ENCODE data around the gene KRT1.

Gene KRT1

DNA sequence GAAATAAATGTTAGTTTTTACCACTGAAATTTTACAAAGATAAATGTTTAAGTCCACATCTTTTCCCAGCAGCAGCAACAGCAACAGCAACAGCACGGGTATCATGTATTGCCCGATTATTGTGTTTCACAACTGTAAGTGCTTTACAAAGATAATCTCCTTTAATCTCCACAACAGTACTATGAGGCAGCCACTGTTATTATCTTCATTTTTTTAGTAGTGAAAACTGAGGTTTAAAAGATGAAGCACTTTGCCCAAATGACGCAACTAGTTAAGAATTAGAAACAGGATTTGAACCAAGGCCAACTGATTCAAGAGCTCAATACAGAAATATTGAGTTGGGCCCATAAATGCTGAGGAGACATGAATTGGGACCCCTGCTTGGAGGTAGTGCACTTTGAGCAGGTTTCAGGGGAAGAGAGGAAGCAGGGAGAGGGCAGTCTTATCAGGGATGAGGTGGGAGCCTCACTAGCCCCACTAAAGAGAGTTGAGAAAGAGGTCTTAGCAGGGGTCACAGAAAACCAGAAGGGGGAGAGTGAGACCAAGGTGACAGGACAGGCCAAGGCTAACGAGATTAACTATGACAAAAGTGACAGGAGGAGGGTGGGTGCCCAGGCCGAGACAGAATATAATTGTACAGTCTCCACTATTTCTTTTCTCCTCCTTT is 43.5 kb downstream of the KRT1 start:
- DNase-seq (ENCODE audit: low read depth, low spot score), result no peak

DNA sequence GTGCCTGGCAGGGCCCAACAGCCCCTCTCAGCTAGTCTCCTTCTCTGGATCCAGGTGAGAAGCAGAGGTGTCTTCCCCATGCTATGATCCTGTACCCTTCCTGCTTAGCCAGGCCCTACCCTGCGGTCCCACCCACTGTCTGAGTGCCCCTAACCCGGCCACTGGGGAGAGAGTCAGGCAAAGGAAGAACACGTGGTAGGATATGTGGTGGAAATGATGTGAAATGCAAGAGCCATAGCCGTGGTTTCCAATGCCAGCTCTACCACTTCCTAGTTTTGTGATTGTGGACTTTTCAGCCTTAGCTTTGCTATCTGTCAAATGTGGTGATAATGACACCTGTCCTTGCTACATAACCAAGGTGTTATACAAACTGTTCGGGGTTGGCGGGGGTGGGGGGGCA is 44.0 kb downstream of the KRT1 start:
- DNase-seq (ENCODE audit: low read depth, low spot score), result no peak

DNA sequence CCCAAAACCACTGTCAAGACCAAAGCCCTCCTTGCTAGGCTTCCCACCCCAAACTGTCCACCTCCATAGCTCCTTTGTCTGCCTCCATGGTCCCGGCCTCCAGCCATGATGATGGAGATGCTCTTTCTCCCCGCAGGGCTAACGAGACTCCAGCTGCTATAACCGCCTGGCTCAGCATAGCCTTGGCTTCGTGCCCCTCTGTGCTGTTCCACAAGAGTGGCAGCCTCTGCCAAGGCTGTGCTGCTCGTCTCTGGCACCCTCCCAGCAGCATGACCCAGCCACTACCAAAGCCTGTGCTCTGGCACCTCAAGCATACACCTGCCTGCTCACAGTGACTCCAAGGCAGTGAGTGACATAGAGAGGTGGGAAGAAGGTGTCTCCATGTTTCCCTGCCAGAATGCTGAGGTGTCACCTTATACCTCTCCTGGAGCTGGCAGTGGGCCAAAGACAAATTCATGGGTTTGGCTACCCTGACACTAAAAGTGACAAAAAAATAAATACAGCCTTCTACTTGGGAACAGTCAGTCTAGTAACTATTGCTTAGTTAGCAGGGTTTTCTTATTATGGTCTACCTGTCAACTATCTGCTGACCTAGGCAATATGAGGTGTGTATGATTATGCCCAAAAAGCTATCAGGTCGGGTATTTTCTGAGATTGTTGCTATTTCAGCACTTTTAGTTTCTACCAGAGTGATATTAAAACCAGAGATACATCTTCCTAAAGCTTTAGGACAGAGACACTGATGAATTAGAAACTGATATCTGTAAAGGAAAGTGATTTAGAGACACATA is 45.7 kb downstream of the KRT1 start:
- DNase-seq (ENCODE audit: low read depth, low spot score), result no peak

DNA sequence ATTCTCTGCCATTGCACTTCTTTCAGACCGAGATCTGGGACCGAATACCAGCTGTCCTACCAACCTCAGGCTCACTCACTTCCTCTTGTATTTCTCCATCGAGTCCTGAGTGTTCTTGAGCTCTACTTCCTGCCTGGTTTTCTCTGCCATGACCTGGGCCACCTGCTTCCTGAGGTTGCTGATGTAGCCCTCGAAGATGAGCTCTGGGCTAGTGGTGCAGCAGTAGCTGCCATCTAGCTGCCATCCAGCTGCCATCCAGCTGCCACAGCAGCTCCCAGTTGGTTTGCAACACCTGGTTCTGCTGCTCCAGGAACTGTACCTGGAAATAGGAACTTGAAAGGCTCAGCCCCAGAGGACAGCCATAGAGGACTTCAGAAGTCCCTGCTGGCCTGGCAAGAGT is 46.8 kb downstream of the KRT1 start:
- DNase-seq (ENCODE audit: low read depth, low spot score), result no peak

DNA sequence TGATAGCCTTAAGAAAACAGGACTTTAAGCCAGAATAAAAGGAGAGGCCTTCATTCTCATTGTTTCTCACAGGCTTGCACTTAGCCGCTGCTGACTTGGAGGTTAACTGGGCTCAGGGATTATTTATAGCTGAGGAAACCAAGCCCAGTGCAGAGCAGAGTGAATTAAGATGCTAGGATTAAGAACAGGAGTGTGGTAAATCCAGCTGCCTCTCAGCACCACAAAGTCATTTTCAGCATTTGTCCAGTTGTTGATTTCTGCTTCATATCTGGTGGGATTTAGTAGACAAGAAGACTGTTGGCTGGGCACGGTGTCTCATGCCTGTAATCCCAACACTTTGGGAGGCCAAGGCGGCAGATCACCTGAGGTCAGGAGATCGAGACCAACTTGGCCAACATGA is 47.6 kb downstream of the KRT1 start:
- no peak for DNase-seq (ENCODE audit: low read depth, low spot score)

DNA sequence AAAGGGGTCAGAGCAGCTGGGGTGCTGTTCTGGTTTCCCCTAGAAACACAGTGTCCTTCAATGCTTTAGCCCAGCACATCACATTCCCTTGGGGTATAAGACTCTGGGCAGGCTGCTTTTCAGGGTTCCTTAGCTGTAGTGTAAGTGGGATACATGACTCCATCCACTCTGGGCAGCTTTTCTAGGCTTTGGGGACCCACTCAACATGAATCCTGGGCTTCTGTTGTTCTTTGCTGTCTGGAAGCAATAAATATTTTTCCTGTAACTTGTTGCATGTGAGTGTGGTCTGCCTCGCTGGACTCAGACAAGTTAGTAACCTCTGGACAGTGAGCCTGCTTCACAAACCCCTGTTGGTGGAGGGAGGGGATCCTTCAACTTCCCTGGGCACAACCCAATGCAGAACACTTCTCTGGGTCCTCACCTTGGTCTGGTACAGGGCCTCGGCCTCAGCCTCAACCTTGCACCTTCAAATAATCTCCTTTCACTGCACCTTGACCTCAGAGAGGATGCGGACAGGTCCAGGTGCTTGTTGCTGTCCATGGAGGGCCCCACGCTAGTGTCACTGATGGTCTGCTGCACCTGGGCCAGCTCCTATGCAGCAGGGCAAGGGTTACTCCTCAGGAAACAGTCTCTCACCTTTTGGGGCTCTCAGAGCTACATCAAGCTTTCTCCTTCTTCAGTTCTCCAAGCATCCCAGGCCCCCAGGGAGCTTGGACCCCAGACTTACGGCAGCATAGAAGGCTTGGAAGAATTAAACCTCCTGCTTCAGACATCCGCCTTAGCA is 48.3 kb downstream of the KRT1 start:
- DNase-seq (ENCODE audit: low read depth, low spot score), result no peak

DNA sequence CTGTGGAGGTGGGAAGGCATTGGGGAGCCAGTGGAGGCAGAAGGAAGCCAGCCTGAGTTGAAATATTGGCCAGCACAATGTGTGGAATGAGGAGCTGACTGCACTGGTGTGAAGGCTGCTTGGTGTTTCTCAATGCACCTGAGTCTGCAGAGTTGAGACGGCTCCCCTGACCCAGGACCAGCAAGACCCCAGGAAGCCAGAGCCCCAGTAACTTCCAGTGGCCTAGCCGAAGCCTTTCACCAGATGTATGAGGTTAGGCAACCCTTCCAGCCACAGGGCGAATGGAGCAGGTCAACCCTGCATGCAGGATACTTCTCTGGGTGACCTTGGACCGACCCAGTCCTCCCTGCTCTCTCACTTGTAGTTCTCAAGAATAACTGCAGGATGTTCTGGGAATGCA is 48.9 kb downstream of the KRT1 start:
- DNase-seq (ENCODE audit: low read depth, low spot score), result no peak

DNA sequence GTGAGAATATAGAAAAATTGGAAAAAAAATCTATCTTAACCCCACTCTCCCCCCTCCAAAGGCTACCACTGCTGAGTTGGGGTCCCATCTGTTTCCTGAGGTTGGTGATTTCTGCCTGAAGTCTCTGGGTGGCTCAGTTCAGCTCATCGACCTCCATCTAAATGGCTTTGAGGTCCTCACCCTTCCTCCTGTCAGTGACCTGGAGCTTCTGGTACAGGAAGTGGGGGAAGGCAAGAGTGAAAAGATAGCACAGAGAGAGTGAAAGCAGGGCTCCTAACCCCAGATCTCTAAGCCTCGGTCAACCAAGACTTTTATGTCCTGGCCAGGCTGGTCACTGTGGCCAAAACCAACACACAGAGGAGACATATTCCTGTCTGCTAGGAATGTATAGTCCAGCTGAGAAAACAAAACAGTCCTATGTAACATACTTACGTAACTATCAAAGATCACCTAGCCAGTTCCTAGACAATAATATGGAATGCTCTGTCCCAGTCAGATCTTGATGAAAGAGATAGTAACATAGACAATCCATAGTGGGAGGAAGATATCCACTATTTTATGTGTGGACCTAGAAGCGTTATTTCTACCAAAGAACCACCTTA is 49.5 kb downstream of the KRT1 start:
- DNase-seq (ENCODE audit: low read depth, low spot score), result no peak

DNA sequence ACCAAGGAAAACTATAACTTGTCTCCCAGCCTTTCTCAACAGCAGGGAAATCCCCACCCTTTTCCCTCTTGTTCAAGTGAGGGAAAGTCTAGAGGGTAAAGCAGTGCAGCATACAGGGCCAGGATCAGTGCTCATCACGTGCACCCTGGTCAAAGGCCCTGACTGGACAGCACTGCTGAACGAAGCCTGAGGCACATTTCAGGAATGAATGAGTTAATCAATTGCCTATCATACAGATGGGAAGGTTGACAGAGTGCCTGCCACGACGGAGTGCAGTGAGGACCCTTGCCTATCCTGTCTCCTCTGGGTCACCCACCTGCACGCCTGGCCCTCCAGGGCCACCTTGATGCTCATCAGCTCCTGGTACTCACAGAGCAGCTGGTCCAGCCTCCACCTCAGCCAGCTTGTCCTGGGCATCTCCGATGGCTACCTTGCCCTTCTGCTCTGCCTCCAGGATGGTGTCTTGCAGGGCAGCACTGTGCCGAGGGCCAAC is 50.2 kb downstream of the KRT1 start:
- no peak for DNase-seq (ENCODE audit: low read depth, low spot score)

DNA sequence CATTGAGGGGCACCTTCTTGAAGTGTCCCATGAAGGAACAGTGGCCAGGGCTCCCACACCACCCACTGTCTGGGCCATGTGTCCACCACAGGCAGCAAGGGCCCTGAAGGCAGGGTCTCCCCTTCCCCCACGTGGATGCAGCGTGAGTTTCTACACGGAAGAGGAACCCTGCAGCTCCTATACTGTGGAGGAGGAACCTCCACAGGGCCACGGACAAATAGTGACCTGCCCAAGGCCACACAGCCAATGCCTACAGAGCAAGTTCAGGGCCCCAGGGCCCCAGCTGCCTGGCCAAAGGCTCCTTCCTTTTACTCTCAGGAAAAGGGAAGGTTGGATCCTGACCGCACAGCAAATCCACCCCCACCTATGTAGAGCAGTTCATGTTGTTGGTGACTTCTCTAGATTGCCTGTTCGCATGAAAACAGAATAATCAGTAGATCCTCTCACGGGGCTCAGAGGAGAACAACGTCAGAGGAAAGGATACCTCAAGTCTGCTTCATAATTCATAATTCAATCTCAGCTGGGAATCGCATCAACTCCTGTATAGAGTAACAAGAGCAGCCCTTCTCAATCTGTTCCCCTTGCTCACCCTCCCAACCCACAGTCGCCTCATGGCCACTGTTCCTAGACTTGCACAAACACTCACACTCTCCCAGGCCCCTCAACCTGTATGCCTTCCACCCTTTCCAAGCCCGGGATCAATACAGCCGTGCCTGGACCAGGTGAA is 50.8 kb downstream of the KRT1 start:
- no peak for DNase-seq (ENCODE audit: low read depth, low spot score)

DNA sequence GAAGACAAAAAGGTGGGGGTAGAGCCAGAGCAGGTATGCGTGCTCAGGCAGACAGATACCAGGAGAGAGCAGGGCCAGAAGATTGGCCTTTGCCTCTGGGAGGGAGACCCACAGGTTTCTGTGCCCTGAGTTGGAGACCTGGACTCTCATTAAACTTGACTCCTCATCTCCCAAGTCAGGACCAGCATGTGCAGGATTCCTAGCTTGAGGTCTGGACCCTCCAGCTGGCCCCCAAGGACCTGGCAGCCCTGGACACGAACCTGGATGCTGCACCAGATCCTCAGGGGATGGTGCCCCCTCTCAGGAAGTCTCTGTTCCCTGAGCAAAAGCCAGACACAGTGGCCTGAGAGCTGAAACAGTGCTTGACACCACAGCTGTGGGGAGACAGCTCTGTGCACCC is 51.4 kb downstream of the KRT1 start:
- DNase-seq (ENCODE audit: low read depth, low spot score), result no peak

DNA sequence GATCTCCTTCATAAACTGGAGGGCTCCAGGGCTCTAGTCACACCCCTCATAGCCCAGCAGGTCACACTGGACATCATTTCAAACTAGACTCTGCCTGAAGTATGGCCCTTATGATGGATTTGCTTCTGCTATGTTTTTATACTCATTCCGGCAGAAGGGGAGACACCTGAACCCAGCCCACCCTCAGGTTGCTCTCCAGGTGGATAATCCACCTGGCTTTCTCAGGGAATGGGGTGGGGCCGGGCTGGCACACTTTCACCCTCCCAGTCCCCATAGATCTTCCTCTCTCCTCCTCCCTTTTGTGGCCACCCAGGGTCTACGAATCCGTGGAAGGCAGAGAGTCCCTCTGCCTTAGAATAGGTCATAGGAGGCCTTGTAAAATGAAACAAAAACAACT is 52.1 kb downstream of the KRT1 start:
- DNase-seq (ENCODE audit: low read depth, low spot score), result no peak

DNA sequence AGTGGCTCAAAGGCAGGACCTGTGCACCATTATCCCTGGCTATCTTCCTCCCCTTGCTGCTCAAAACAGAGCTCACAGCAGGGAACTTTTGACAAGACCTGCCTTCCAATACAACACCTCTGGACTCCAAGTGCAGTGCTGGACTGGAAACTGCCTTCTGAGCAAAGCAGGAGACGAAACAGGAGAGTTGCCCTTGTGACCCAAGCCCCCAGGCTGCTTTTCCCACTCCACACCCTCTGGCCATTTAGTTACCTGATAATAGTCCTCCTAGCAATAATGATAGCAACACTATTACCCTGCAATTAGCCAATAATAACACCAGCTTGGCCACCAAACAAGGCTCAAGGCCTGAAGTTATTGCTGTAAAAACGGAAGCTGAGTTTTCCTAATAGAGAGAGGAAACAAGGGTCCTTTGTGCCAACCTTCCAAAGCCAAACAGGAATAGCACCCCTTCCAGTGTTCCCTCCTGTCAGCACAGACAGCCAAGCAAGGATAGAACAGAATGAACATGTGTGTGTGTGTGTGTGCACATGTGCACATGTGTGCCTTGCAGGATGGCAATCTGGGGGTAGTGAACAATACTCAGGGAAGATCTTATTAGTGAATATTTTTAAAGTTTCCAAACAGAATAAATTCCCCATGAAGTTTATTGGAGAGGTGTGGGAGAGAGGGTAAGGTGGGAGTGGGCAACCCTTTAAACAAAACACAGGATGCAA is 52.7 kb downstream of the KRT1 start:
- no peak for DNase-seq (ENCODE audit: low read depth, low spot score)

Data from smooth muscle cell of the brain vasculature (primary cell).